ENCODE measurements around the gene FUT7. TPM values are rescaled to one million over a fixed set of nuclear protein-coding genes. Genes with fewer than 3 reads are reported as not detected.

FUT7 gene
- total and polyA plus RNA-seq, 3 donors from 2014 or later = 0.06 to 0.24 (median 0.24) TPM

DNA sequence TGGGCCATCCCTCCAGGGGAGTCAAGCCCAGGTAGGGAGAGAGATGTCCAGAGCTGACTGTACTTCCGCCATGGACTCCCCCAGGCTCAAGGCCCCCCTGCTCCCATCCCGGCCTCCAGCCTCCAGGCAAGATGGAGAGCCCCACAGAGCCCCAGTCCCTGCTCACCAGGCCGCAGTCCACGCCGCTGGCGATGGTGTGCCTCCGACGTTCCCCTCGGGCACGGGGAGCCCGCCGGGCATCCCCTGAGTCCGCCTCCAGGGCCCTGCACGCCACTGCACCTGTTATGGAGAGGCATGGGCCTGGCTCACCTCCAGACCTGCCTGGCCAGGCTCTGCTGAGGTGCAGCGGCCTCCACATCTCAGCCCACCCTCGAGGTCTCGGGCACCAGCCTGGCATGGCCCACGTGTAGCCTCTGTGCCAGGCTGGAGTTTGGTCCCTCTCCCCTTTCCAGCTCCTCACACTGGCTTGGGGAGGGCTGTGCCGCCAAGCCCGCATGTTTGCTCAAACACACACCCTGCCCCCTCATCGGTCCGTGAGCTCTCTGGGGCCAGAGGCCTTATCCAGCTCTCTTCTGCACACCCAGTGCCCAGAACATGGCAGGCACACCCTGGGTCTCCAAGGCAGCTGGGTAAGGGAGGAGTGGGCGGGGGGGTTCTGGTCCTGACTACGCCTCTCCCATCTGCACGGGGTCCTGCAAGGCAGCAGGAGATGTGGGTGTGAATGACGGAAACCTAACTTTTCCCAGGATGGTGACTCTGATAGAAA lies 34.4 kb upstream of the FUT7 start:
- H3K4me1 ChIP-seq = peaks cover 10% of the 10 kb centered on the region
- H3K27ac ChIP-seq = no peak overlapping the region
- no peaks in the 10 kb centered on the region for H3K27me3 ChIP-seq
- H3K4me3 ChIP-seq = no peak overlapping the region
- DNase-seq = no peak
- no peaks in the 10 kb centered on the region for H3K36me3 ChIP-seq (ENCODE audit: low read depth, missing control alignments)
- TF ChIP-seq POLR2A (IDR thresholded peaks at IDR 0.05) = no peak
- TF ChIP-seq, protein P1, sequence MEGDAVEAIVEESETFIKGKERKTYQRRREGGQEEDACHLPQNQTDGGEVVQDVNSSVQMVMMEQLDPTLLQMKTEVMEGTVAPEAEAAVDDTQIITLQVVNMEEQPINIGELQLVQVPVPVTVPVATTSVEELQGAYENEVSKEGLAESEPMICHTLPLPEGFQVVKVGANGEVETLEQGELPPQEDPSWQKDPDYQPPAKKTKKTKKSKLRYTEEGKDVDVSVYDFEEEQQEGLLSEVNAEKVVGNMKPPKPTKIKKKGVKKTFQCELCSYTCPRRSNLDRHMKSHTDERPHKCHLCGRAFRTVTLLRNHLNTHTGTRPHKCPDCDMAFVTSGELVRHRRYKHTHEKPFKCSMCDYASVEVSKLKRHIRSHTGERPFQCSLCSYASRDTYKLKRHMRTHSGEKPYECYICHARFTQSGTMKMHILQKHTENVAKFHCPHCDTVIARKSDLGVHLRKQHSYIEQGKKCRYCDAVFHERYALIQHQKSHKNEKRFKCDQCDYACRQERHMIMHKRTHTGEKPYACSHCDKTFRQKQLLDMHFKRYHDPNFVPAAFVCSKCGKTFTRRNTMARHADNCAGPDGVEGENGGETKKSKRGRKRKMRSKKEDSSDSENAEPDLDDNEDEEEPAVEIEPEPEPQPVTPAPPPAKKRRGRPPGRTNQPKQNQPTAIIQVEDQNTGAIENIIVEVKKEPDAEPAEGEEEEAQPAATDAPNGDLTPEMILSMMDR (IDR thresholded peaks at IDR 0.05) = no peak
- intact Hi-C loops (cut with DNase I; ENCODE audit: low total_unique reads) = no loop called here
- H3K9me3 ChIP-seq = no peaks in the 10 kb centered on the region
- WGBS, 2 donors = 87 to 93% methylated on average over 10 to 26 of the region's 26 CpGs

DNA sequence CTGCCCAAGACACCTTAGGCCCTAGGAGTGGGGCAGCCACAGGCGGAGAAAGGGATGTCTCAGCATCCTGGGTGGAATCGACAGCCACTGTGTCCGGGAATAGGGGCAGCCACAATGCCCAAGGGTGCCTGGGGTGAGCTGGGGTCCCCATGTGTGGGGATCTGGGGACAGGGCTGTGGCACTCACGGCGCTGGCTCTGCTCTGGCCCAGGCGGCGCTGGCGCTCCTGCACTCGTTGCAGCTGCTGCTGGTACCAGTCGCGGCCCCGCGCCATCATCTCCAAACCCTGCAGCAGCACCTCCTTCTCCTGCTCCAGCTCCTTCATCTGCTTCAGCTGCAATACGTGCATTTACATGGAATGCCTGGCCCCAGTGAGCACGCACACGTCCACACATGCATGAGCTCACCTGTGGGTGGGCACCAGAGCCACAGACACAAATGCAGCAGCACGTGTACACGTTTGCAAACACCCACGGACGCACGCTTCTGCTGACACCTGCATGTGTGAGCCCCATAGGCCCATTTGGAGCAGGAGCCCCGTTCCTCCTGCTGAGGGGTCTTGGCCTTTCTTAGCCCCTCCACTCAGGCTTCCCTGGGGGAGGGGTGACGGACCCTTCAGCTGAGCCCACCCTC lies 33.6 kb upstream of the FUT7 start:
- no peak overlapping the region for H3K4me3 ChIP-seq
- peaks cover 4% of the 10 kb centered on the region for H3K4me1 ChIP-seq
- intact Hi-C loops (cut with DNase I; ENCODE audit: low total_unique reads) = no loop called here
- no peaks in the 10 kb centered on the region for H3K36me3 ChIP-seq (ENCODE audit: low read depth, missing control alignments)
- no peaks in the 10 kb centered on the region for H3K9me3 ChIP-seq
- no peak for DNase-seq
- H3K27me3 ChIP-seq = no peaks in the 10 kb centered on the region
- WGBS, 2 donors = 93 to 95% methylated on average over 15 to 23 of the region's 23 CpGs
- no peak overlapping the region for H3K27ac ChIP-seq
- TF ChIP-seq, protein P1 (IDR thresholded peaks at IDR 0.05) = no peak
- no peak for TF ChIP-seq POLR2A (IDR thresholded peaks at IDR 0.05)

DNA sequence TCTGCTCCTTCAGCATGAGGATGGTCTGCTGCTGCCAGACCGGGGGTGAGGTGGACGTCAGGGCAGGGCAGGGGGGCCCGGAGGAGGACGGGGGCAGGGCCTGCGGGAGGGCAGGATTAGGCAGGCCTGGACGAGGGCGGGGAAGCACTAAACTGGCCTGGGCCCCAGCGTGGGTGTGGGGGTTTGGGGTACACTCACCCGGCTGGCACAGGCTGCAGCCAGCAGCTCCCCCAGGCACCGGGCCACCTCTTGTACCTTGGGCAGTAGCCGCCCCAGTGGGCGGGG lies 32.9 kb upstream of the FUT7 start:
- no peak overlapping the region for H3K4me3 ChIP-seq
- H3K4me1 ChIP-seq = peaks cover 4% of the 10 kb centered on the region
- H3K27me3 ChIP-seq = no peaks in the 10 kb centered on the region
- intact Hi-C loops (cut with DNase I; ENCODE audit: low total_unique reads) = no loop called here
- H3K27ac ChIP-seq = no peak overlapping the region
- no peak for TF ChIP-seq POLR2A (IDR thresholded peaks at IDR 0.05)
- TF ChIP-seq, protein P1 (IDR thresholded peaks at IDR 0.05) = no peak
- WGBS, 2 donors = 84% methylated on average over 12 of the region's 12 CpGs; no CpG with 5 or more reads in 1 of the 2 donors
- H3K9me3 ChIP-seq = no peaks in the 10 kb centered on the region
- no peak for DNase-seq
- no peaks in the 10 kb centered on the region for H3K36me3 ChIP-seq (ENCODE audit: low read depth, missing control alignments)

DNA sequence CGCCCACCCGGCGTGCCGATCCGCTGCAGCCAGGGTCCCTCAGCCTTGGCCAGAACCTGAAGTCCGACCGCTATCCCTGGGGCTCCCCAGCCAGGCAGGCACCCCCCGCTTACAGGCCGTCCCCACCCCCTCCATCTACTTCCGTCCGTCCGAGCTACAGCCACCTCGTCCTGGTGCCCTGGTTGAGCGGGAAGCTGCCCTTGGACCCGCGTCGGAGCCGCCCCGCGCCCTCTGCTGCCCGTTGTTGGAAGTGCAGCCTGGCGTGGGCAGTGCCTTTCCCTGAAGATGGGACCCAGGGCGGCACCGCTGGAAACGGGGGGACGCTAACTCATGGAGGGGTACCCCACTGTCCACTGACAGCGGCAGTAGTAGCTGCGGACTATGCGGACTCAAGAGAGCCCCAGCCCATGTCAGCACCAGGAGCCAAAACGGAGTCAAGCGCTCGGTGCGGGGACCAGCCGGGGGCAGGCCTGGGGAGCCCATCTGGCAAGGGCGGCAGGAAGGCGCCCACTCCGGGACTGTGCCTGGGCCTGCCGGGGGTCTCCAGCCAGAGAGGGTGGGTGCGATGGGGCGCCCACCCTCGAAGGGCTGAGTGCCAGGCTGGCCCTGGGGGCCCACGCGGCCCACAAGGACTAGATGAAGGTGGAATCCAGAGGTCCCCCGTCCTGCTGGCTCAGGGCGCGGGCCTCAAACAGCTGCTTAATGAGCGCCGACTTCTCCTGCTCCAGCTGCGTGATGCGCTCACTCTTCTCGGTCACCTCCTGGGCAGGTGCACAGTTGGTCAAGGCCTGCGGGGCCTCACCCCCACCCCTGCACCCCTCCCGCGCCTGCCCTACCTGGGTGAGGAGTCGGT lies 32.4 kb upstream of the FUT7 start:
- intact Hi-C loops (cut with DNase I; ENCODE audit: low total_unique reads) = no loop called here
- DNase-seq = peak; percentile 67
- Histone ChIP-seq H3K4me3 (no peak overlapping the region), H3K27ac (no peak overlapping the region), H3K27me3 (no peaks in the 10 kb centered on the region), H3K4me1 (peaks cover 4% of the 10 kb centered on the region), H3K9me3 (no peaks in the 10 kb centered on the region), H3K36me3 (ENCODE audit: low read depth, missing control alignments) (no peaks in the 10 kb centered on the region)
- WGBS, 2 donors = 60 to 75% methylated on average over 4 to 55 of the region's 55 CpGs
- TF ChIP-seq POLR2A (IDR thresholded peaks at IDR 0.05) = no peak
- TF ChIP-seq, protein P1 (IDR thresholded peaks at IDR 0.05) = peak; percentile 91 to 98 (median 95)
